GM19035 (cell line): ENCODE results near the gene OTOL1.

Experiments
- ATAC-seq: cut with Tn5 transposase; IDR thresholded peaks from one replicate; pipeline ENCODE4 v1.9.1; 2021; ENCODE audit not compliant: unreplicated experiment

Gene OTOL1

DNA sequence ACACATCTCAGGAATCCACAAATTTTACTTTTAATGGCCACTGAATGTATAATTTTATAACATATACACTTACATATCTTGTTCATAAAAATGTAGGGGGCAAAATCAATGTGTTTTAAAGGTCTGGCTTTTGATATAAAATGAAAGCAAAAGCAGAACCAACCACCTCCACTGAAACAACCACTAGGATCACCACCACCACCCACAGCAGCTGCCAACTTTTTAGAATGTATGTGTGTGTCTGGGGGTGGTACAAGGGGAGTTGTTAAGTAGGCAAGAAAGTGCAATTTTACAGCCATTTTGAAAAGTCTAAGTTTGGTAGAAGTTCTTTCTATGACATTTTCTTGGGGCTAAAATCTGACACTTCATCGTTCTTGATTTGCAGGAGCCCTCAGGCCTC is 44.0 kb downstream of the OTOL1 start:
- ATAC-seq, result peak; percentile 86

DNA sequence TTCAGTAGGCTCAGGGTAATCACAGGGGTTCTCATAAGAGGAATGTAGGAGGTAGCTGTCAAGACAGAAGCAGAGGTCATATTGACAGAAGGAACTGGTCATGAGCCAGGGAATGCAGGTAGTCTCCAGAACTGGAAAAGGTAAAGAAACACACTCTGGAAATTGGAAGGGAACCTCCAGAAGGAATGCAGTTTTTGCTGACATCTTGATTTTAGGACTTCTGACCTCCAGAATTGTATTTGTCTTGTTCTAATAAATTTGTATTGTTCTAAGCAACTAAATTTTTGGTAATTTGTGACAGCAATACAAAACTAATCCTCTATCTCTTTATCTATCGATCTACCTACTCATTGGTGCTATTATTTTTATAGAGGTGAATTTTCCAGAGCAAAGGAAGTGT is 49.2 kb downstream of the OTOL1 start:
- no peak for ATAC-seq

DNA sequence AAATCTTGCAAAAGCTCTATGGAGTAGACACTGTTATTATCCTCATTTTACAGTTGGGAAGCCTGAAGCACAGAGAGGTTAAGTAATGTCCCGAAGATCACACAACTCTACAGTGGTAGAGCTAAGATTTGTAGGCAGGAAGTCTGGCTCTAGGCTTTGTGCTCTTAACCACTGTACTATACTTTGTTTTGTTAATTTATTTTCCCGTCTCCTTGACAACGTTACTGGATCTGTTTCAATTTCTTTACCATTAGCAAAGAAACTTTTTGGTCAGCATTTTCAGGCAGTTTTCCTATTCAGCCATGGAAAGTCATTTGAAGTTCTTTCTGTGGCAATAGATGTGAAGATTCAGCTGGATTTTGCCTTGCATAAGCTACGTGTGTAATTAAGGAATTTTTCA is 51.7 kb downstream of the OTOL1 start:
- ATAC-seq, result no peak

DNA sequence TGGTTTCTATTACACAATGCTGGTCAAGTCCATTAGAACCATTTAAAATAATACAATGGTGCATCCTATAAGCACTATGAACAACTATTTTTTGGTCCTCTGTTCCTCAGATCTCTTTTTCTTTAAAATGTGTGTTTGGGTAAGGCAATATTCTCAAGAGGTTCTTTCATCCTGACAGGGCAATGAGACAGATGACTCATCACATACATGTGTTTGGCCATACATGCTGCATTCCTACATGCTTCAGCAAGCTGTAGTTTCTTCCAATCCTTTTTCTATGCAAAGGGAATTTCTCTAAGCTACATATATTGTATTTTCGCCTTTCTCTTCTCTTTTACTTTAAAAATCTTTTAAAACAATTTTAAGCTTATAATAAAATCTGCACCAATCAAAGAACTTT is 52.7 kb downstream of the OTOL1 start:
- ATAC-seq, result no peak

DNA sequence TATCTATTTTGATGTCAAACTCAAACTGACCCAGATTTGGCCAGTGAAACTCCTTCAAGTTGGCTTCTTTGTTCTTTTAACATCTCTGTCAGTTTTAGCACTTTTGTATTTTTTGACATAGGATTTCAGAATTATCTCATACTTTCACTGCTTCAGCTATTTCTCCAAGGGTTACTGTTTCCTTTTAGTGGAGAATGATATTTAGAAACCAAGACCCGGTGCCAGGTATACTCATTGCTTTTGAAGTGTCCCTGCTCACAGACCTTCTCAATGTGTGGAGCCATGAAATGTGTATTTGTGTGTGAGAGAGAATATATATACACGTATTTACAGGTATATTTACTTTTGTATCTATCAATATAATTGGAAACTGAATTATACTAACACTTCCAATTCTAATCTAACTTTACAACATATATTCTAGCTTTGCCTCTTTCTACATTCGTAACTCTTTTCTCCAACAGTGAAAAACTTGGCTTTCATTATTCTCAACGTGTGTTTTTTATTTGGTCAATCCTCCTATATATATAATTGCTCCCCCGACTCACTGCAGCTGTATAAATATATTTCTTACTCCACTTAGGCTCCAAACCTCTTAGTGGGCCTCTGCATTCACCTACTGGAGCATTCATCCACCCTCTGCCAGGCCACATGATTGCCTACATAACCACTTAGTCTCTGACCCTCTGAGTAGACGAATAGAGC is 54.0 kb downstream of the OTOL1 start:
- no peak for ATAC-seq

DNA sequence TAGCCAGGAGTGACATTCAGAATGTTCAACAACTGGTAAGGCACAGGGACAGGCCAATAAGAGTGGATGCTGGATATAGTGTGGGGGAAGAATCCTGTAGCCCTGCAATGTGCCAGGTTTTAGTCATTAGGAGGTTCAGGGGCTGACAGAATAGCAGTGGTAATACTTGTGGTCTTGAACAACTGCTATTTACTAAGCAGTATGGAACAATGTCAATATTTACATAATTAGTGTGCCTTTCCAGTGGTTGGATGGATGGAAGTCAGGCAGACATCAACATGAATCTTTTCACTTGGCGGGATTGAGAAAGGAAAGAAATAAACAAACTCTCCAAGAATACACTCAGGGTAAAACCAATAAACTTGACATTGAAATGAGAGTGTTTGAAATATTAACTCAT is 55.1 kb downstream of the OTOL1 start:
- ATAC-seq, result no peak

DNA sequence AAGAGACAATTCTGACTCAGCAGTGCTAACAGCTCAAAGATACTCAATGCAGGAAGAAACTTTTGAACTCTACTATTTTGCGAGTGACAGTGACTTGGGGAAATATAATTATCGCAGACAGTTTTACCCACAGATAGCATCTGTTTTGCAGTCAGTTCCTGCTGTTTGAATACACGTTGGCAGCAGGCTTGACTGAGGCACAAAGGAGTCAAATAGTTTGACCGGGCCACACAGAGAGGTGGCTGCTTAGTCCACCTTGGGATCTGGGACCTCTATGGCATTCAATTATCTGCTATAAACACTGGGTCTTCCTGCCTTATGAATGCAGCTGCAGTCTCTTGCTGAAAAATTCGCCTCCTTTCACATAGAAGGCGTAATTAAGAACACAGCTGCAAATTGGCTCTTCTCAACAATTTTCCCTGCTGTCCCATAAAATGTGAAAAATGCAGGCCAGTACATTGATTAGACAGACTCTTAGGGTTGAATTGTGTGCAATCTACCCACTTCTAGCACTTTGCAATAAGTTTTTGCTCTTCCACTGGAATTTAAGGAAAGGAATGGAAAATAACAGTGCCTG is 56.5 kb downstream of the OTOL1 start:
- no peak for ATAC-seq
